ENCODE data around the gene TIMM50.
A peak's percentile ranks its signal among the peaks of the same experiment; 100 is the strongest.

TIMM50 gene

GRCh38 chr19:39500543-39500942 lies 19.9 kb downstream of the TIMM50 start:
- peak; percentile 15 for DNase-seq (ENCODE audit: low spot score)

- peak; percentile 1 for DNase-seq (ENCODE audit: low spot score)
These were observed 20.7 kb downstream of the TIMM50 start for GRCh38 chr19:39501340-39501739.

GRCh38 chr19:39502640-39503417 lies 22.2 kb downstream of the TIMM50 start:
- DNase-seq (ENCODE audit: low spot score), result peak; percentile 90

DNA sequence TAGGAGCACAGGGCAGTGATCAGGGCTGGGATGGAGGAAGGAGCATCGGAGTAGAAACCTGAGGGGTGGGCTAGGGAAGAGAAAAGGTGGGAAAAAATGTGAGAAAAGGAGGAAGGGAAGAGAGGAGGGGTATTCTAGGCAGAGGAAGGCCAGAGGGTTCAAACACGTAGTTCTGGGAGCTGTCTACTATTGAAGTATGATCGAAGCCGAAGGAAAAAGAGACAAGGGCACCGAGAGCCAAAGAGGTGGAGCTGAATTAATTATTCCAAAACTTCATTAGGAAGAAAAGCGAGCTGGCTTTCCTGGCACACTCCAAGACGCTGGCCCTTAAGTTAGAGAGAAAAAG lies 25.9 kb downstream of the TIMM50 start:
- no peak for DNase-seq (ENCODE audit: low spot score)

GRCh38 chr19:39506944-39507714 lies 26.5 kb downstream of the TIMM50 start:
- DNase-seq (ENCODE audit: low spot score), result no peak

DNA sequence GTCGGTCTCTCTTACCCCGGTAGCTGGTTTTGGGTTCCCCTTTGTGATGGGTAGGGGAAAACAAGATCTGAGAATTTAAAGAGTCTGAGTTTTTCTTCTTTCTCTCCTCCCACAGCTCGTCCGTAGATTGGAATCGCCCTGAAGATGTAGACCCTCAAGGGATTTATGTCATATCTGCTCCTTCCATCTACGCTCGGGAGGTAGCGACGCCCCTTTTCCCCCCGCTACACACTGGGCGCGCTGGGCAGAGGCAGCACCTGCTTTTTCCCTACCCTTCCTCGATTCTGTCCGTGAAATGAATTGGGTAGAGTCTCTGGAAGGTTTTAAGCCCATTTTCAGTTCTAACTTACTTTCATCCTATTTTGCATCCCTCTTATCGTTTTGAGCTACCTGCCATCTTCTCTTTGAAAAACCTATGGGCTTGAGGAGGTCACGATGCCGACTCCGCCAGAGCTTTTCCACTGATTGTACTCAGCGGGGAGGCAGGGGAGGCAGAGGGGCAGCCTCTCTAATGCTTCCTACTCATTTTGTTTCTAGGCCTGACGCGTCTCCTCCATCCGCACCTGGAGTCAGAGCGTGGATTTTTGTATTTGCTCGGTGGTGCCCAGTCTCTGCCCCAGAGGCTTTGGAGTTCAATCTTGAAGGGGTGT lies 27.2 kb downstream of the TIMM50 start:
- DNase-seq (ENCODE audit: low spot score), result no peak

DNA sequence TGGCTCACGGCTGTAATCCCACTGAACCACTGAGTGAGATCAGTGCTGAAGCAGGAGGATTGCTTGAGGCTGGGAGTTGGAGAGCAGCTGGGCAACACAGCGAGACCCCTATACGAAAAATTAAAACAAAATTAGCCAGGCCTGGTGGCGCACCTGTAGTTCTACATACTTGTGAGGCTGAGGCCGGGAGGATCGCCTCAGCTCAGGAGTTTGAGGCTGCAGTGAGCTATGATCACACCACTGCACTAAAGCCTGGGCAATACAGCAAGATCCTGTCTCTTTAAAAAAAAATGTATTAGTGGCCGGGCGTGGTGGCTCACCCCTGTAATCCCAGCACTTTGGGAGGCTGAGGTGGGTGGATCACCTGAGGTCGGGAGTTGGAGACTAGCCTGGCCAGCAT lies 28.0 kb downstream of the TIMM50 start:
- no peak for DNase-seq (ENCODE audit: low spot score)

DNA sequence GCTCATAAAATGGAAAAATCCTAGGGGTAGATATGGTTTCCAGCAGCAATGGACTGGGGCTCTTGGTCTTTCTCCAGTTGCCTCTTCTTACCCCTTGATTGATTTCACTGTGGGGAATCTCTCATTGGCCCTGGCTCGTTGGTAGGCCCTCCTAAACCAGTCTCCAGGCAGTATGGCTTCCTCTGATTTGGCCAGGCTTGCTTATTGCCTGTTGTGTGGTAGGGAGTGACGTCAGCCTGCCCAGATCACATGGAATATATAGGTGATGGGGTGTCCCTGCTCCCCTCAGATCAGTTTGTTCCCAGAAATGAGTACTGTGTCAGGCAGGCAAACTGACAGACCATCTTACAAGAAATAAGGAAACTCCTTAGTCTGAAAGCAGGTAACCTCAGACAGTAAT lies 28.6 kb downstream of the TIMM50 start:
- DNase-seq (ENCODE audit: low spot score), result peak; percentile 2

GRCh38 chr19:39512988-39513387 lies 32.4 kb downstream of the TIMM50 start:
- DNase-seq (ENCODE audit: low spot score), result peak; percentile 19

DNA sequence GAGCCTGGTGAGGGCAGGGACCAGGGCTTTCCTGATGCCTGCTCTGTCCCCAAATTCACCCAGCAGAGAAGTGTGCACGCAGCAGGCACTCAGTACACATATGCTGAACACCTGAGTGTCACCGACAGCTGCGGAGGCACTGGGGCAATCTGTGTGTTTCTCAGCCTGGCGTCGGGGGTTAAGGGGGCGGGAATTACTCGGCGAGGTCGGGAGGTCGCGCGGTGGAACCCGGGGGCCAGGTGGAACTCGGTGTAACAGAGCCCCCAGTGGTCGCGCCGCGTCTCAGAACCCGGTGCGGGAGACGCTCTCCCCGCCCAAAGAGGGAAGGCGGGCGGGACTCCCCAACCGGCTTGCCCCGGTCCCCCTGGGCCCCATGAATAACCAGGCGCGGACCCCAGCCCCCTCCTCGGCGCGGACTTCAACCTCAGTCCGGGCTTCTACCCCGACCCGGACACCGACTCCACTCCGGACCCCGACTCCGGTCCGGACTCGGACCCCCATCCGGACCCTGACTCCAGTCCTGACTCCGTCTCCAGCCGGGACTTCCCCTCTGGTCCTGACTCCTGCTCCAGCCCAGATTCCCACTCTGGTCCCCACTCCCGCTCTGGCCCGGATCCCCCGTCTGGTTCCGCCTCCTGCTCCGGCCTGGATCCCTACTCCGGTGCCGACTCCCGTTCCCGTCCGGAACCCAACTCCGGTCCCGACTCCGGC lies 34.4 kb downstream of the TIMM50 start, which contains the start of gene SELENOV:
Gene SELENOV (plus strand): TSS at position 300 of the 711 bp plus-strand sequence. CDS start 74 bp downstream, at position 374.
- DNase-seq (ENCODE audit: low spot score), result peak; percentile 54

- DNase-seq (ENCODE audit: low spot score), result no peak
These were observed 35.0 kb downstream of the TIMM50 start for GRCh38 chr19:39515551-39516191.

- DNase-seq (ENCODE audit: low spot score), result peak; percentile 26
These were observed 35.6 kb downstream of the TIMM50 start for GRCh38 chr19:39516270-39516669.

DNA sequence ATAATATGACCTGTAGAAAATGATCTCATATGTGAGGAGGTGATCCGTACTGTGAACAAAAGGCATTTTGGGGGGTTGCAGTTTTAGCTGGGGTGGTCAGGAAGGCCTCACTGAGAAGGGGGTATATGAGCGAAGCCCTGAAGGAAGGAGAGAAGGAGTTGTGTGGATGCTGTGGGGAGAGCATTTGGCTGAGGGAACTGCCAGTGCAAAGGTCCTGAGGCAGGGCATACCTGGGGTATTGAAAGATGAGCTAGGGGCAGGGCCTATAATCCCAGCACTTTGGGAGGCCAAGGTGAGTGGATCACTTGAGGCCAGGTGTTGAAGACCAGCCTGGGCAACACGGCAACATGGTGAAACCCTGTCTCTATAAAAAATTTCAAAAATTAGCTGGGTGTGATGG lies 36.8 kb downstream of the TIMM50 start:
- DNase-seq (ENCODE audit: low spot score), result no peak

- no peak for DNase-seq (ENCODE audit: low spot score)
These were observed 37.8 kb downstream of the TIMM50 start for GRCh38 chr19:39518458-39518857.

- no peak for DNase-seq (ENCODE audit: low spot score)
These were observed 38.3 kb downstream of the TIMM50 start for GRCh38 chr19:39518975-39519374.

DNA sequence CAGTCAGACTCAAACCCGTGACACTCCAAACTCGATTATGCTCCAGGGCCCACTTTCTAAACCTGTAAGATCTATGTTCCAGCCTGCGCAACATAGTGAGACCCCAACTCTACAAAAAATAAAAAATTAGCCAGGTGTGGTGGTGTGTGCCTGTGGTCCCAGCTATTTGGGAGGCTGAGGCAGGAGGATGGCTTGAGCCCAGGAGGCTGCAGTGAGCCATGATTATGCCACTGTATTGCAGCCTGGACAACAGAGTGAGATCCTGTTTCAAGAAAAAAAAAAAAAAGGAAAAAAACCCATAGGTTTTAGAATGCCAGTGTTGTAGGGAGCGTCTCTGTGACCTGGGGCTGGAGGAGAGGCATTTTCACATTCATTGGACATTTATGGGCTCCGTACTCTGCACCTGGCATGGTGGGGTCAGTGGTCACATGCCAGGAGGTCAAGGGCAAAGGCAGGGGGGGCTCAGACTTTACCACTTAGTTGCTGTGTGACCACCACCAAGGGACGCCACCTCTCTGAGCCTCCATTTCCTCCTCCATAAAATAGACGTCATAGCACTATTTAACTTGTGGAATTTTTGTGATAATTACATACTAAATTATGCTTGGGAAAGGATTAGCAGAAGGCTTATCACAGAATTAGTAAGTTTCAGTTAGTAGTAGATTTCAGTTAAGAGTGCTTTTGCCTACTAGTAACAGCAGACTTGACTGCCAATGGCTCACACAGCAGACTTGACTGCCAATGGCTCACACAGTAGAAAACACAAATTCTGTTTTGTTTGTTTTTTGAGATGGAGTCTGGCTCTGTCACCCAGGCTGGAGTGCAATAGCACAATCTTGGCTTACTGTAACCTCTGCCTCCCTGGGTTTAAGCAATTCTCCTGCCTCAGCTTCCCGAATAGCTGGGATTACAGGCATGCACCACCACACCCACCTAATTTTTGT lies 40.2 kb downstream of the TIMM50 start:
- no peak for DNase-seq (ENCODE audit: low spot score)

DNA sequence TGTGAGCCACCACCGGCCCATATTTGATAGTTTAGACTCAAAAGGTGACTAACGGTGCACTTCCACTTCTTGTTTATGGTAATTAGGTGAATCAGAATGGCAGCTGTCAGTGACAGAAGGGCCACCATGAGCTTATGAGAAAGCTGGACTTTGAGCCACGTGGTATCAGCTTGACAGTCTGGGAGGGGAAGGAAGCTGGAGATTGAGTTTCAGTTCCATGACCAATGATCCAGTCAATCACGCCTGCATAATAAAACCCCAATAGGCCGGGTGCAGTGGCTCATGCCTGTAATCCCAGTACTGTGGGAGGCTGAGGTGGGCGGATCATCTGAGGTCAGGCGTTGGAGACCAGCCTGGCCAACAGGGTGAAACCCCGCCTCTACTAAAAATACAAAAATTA lies 43.9 kb downstream of the TIMM50 start:
- no peak for DNase-seq (ENCODE audit: low spot score)

- DNase-seq (ENCODE audit: low spot score), result no peak
These were observed 44.6 kb downstream of the TIMM50 start for GRCh38 chr19:39525205-39525604.

DNA sequence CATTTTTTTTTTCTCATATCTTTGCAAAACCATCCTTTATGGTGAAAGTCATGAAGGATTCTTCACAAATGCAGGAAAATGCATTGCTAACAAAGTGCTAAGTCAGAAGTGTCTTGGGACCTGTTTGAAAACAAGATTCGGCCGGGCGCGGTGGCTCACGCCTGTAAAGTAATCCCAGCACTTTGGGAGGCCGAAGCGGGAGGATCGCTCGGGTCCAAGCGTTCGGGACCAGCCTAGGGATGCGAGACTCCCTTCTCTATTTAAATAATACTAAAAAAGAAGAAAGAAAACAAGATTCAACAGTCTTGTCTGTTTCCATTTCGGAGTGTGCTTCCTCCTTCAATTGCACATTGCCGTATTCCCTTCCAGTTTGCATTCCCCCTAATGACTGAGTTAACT lies 51.2 kb downstream of the TIMM50 start:
- no peak for DNase-seq (ENCODE audit: low spot score)

DNA sequence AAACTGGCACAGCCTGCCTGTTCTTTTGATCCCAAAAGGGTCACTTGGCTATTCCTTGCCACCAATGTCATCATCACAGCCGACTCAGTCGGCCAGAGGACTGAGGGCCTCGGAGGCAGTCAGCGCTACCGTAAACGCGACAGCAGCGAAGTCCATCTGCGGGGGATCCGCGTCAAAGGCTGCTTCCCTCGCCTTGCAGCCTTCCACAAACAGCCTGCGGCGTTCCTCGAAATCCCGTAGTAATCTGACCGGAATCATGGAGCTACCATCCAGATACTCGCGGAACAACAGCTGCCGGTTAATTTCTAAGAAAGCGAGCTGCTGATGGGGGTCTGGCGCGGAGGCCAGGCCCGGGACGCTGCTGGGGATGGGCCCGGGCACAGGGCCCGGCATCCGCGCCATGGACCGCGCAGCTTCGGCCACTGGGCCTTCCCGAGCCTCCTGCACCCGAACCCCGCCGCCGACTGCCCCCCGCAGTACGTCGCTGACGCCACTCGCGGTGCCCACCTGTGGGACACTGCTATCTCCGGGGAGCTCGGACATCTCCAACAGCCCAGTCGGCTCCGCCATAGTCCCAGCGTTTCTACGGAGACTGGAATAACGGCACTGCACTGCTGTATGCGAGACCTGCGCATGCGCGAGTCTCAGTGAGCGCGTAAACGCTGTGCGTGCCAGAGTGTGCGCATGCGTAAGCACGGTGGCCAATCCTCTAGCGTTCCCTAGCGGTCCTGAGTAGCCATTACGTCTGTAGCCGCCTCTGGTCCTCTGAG lies 51.8 kb downstream of the TIMM50 start, which contains the start of gene EID2B:
Gene EID2B (minus strand): TSS at position 620 of the 770 bp plus-strand sequence. CDS start 50 bp downstream, at position 570.
- peak; percentile 97 for DNase-seq (ENCODE audit: low spot score)

Data from NAMALWA (cell line).